SK-N-DZ (cell line): ENCODE measurements around the gene MAFF. TPM values are rescaled to one million over a fixed set of nuclear protein-coding genes. Genes with fewer than 3 reads are reported as not detected.
A peak's percentile ranks its signal among the peaks of the same experiment; 100 is the strongest.
"Not testable (repeated sequence)": the region's sequence is repeated elsewhere in the genome, so short reads cannot be mapped to it uniquely, and the experiment has no call there.

Source experiments
- DNase-seq: peaks from one replicate; pipeline ENCODE4 v3.0.0-alpha.2; 2015; ENCODE audit warnings: low spot score
- polyA plus RNA-seq, 2 experiments: library from polyadenylated mRNA; depleted of rRNA; stranded (reverse); fragments of >200 nt; gene quantifications; 2 replicates each; pipeline ENCODE4 v1.2.3, GENCODE V29; 2014

Gene MAFF
- polyA plus RNA-seq (2014; cell fraction: cytosol; rRNA removed), result 3.0 and 3.1 TPM in 2 replicates
- polyA plus RNA-seq (2014; cell fraction: nucleus; rRNA removed), result 1.0 and 1.1 TPM in 2 replicates

- peak; percentile 92 for DNase-seq
These were observed at the start of gene MAFF for GRCh38 chr22:38201711-38202436. MAFF (plus strand) TSS chr22:38201994; CDS start chr22:38213854, 11,860 bp downstream.

DNA sequence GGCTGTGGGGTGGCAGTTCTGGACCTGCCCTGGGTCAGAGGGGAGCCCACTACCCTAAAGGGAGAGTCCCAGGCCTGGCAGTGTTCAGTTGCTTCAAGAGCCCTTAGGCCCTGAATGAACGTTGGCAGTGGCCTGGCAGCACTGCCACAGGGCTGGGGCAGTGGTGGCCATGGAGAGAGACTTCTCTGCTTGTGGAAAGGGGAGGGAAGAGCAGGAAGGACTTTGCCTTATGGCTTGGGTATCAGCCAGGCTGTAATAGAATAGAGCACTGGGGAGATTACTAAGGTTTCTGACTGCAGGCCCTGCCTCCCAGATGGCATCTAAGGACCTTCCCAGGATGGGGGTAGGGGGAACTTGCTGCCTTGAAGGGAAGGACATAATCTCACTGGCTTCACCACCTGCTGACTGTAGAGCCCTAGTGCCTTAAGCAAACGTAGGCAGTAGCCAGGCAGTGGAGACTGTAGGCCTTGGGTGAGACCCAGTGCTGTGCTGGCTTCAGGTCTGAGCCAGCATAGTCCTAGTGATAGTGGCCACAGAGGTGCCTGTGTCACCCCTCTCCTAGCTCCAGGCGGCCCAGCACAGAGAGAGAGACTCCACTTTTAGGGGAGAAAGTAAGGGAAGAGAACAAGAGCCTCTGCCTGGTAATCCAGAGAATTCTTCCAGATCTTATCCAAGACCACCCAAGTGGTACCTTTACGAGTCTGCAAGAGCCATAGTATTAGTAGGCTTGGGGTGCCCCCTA lies 47.8 kb upstream of the MAFF start:
- DNase-seq, result no peak

GRCh38 chr22:38154563-38154915 lies 47.3 kb upstream of the MAFF start:
- not testable (repeated sequence) for DNase-seq

DNA sequence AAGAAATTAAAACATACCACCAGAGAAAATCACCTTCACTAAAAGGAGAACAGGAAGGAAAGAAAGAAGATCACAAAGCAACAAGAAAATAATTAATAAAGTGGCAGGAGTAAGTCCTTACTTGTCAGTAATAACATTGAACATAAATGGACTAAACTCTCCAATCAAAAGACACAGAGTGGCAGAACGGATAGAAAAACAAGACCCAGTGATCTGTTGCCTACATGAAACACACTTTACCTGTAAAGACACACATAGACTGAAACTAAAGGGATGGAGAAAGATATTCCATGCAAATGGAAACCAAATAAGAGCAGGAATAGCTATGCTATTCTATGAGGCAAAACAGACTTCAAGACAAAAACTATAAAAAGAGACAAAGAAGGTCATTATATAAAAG lies 46.1 kb upstream of the MAFF start:
- no peak for DNase-seq

GRCh38 chr22:38162881-38163843 lies 38.6 kb upstream of the MAFF start:
- DNase-seq, result no peak

DNA sequence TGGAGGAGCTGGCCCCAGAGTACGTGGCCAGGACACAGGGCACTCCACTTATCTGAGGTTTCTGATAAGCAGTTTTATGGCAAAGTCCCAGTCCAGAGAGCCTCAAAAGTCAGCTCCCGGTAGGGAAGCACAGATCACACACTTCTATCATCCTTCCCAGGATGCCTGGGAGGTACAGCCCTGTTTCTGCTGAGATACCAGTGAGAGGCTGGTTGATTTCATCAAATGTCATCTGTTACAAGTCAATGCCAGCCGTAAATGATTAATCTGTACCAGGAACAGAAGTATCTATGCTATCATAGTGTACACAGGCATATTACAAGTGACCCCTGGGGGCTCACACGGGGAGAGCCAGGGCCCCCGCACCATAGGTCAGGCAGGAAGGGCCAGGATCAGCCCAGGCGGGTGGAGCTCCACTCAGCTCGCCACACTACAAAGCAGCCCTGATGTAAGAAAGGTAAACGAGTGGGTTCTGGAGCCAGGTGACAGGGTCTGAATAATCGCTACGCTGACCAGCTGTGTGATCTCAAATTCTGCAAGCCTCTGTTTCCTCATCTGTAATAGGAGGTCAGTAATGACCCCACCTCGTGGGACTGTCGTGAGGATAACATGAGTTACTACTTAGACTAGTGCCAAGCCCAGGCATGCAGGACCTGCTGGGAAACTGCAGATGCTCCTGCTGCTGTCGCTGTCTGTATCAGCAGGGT lies 37.8 kb upstream of the MAFF start:
- DNase-seq, result no peak

DNA sequence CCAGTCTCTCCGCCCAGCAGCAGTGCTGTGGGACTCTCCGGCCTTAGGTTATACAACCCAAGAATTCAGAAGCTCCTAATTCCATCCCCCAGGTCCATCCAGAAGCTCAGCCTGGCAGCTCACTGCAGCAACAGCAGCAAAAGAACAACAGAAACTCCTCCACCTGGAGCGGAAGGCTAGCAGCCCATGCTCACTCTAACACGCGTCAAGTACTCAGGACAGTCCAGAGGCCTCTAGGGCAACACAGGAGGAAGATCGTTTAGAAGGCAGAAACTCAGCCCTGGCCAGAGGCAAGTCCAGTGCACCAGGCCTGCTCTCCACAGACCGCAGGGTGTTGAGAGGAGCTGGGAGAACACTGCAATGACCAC lies 37.3 kb upstream of the MAFF start:
- DNase-seq, result no peak

GRCh38 chr22:38165922-38166593 lies 35.7 kb upstream of the MAFF start:
- DNase-seq, result no peak

DNA sequence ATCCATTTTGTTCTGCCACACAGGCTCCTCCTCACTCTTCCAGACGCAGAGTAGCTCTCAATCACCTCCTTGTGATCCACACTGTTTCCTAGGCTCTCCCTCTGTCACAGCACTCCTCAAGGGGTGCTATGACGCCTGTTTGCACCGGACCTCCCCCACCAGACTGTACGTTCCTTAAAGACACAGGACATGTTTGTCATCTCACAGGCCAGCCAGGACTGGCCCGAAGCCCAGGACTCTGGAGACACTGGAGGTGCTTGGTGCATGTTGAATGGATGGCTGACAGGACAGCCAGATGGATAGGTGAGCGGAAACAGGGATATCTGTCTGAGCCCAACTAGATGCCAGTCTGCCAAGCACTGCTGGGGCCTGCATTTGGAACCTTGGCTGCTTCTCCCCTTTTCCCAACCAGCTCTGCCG lies 33.8 kb upstream of the MAFF start:
- no peak for DNase-seq

GRCh38 chr22:38169116-38169515 lies 32.7 kb upstream of the MAFF start:
- DNase-seq, result no peak

DNA sequence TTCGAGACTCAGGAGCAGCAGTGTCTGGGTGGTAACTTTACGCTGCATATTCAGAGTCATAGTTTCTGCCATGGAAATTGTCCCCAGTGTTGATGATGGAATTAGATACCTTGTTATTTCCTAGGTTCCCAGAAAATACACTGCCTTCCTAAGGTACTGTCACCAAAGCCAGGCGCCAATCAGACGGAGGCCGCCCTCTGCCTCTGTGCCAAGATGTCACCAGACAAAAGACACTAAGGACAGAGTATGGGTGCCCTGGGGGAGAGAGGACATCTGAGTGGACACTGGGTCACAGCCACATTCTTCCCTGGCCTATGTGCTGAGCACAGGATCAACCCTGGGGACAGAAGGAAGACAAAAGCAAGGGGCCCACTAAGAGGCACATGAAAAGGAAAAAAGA lies 31.3 kb upstream of the MAFF start:
- DNase-seq, result no peak

GRCh38 chr22:38171927-38172831 lies 29.6 kb upstream of the MAFF start:
- DNase-seq, result no peak

GRCh38 chr22:38172832-38173640 lies 28.8 kb upstream of the MAFF start:
- no peak for DNase-seq

- no peak for DNase-seq
These were observed 28.2 kb upstream of the MAFF start for GRCh38 chr22:38173641-38173906.

- no peak for DNase-seq
These were observed 27.2 kb upstream of the MAFF start for GRCh38 chr22:38174626-38175025.

GRCh38 chr22:38175206-38176118 lies 26.3 kb upstream of the MAFF start:
- DNase-seq, result no peak

GRCh38 chr22:38176170-38176741 lies 25.5 kb upstream of the MAFF start:
- DNase-seq, result no peak

DNA sequence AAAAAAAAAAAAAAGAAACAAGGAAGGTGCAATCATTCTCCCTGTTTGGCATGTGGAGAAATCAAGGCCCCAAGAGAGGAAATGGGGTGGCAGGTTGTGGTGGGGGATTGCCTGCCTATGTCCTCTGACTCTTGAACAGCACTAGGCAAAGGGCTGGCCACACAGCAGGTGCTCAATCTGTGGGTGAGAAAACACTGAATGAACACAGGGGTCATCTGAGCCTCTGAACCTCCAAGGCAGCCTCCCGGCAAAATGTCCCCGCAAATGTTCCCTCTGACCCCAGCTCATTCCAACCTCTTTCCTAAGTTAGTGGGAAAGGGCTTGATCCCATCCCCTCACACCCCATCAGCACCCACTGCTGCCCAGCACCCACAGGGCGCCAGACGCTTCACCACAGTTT lies 24.8 kb upstream of the MAFF start:
- no peak for DNase-seq
